Natural killer cell treated with Interleukin-12 subunit alpha and Interleukin-12 subunit beta and Interleukin-15 and Interleukin-18, amount 100 ng/mL, for 72 hours (primary cell): ENCODE results near the gene SNX20. TPM values are rescaled to one million over a fixed set of nuclear protein-coding genes. Genes with fewer than 3 reads are reported as not detected.

Experiments
- ATAC-seq, 2 donors: fragments of 150-1000 bp; cut with Tn5 transposase in 1 of 2; sonication (Bioruptor Pico), chemical (Tn5 transposase) in 1 of 2; 2 replicates each; pipeline ENCODE4 v1.10.0; 2021
- DNase-seq: peaks from one replicate; pipeline ENCODE4 v3.0.0; 2022; ENCODE audit warnings: low spot score
- H3K27ac Mint-ChIP-seq, 2 donors: 1 replicate in 1 of 2; 2 replicates in 1 of 2; pipeline ENCODE4 v1.8.0; 2022; ENCODE audit warnings: mixed read lengths in 2 of 2, mild to moderate bottlenecking in 1 of 2, moderate library complexity in 1 of 2
- H3K27me3 Mint-ChIP-seq, 2 donors: 1 replicate in 1 of 2; 2 replicates in 1 of 2; pipeline ENCODE4 v1.8.0; 2022; ENCODE audit warnings: mixed read lengths in 2 of 2
- H3K36me3 Mint-ChIP-seq: one replicate; pipeline ENCODE4 v1.8.0; 2022; ENCODE audit warnings: mixed read lengths
- H3K4me1 Mint-ChIP-seq, 2 donors: 1 replicate in 1 of 2; 2 replicates in 1 of 2; pipeline ENCODE4 v1.8.0; 2022; ENCODE audit warnings: low read depth in 2 of 2, mixed read lengths in 2 of 2, mild to moderate bottlenecking in 1 of 2
- H3K4me3 Mint-ChIP-seq: one replicate; pipeline ENCODE4 v1.8.0; 2022; ENCODE audit warnings: mixed read lengths
- H3K9me3 Mint-ChIP-seq: 2 replicates; pipeline ENCODE4 v1.8.0; 2022; ENCODE audit warnings: mixed read lengths
- total RNA-seq, 2 donors: library from RNA; stranded (reverse); gene quantifications; one replicate each; pipeline ENCODE4 v1.2.3, GENCODE V29; 2022

SNX20 gene
- total RNA-seq, 2 donors from 2014 or later = 26.2 to 38.4 TPM

DNA sequence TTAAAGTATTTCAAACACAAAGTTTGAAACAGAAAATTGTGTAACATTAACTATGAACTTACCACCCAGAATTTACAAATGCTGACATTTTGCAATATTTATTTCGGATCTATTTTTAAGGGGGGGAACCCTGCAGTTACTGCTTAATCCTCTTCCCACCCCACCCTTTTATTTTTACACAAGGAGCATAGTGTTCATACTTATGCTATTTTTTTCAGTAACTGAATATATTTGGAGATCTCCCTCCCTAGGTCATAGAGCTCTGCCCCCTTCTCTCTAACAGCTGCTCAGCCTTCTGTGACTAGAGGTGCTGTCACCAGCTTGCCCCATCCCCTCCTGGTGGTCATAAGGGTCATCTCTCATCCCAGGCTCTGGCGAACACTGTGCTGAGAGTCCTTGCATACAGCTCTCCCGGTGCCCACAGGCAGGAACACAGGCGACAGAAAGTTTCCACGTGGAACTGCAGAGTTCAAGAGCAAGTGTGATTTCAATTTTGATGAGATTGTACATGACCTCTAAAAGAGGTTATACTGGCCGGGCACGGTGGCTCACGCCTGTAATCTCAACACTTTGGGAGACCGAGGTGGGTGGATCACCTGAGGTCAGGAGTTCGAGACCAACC lies 44.2 kb downstream of the SNX20 start:
- H3K9me3 Mint-ChIP-seq = no peaks in the 10 kb centered on the region
- no peak overlapping the region for H3K27ac Mint-ChIP-seq
- ATAC-seq (no peak), DNase-seq (no peak)
- peaks cover 0 to 6% of the 10 kb centered on the region in 2 donors for H3K4me1 Mint-ChIP-seq
- no peaks in the 10 kb centered on the region for H3K36me3 Mint-ChIP-seq
- H3K4me3 Mint-ChIP-seq = no peak overlapping the region
- H3K27me3 Mint-ChIP-seq = peaks cover 0 to 3% of the 10 kb centered on the region in 2 donors

- no peak overlapping the region for H3K27ac Mint-ChIP-seq
- no peaks in the 10 kb centered on the region for H3K9me3 Mint-ChIP-seq
- H3K4me1 Mint-ChIP-seq = peaks cover 0 to 6% of the 10 kb centered on the region in 2 donors
- DNase-seq = no peak
- peak; percentile 43 to 49 for ATAC-seq
- no peaks in the 10 kb centered on the region for H3K36me3 Mint-ChIP-seq
- H3K27me3 Mint-ChIP-seq = peaks cover 0 to 3% of the 10 kb centered on the region in 2 donors
- no peak overlapping the region for H3K4me3 Mint-ChIP-seq
These were observed 45.4 kb downstream of the SNX20 start for GRCh38 chr16:50635505-50636392.

- Mint-ChIP-seq H3K4me1 (peaks cover 0 to 6% of the 10 kb centered on the region in 2 donors), H3K4me3 (no peak overlapping the region), H3K9me3 (no peaks in the 10 kb centered on the region), H3K27me3 (peaks cover 0 to 3% of the 10 kb centered on the region in 2 donors), H3K27ac (no peak overlapping the region), H3K36me3 (no peaks in the 10 kb centered on the region)
- ATAC-seq (no peak), DNase-seq (no peak)
These were observed 46.2 kb downstream of the SNX20 start for GRCh38 chr16:50634947-50635346.

GRCh38 chr16:50634090-50634489 lies 47.0 kb downstream of the SNX20 start:
- H3K36me3 Mint-ChIP-seq = no peaks in the 10 kb centered on the region
- peaks cover 0 to 1% of the 10 kb centered on the region in 2 donors for H3K27me3 Mint-ChIP-seq
- H3K27ac Mint-ChIP-seq = no peak overlapping the region
- no peak for DNase-seq
- ATAC-seq = no peak
- H3K4me3 Mint-ChIP-seq = no peak overlapping the region
- H3K4me1 Mint-ChIP-seq = peaks cover 0 to 6% of the 10 kb centered on the region in 2 donors
- no peaks in the 10 kb centered on the region for H3K9me3 Mint-ChIP-seq

DNA sequence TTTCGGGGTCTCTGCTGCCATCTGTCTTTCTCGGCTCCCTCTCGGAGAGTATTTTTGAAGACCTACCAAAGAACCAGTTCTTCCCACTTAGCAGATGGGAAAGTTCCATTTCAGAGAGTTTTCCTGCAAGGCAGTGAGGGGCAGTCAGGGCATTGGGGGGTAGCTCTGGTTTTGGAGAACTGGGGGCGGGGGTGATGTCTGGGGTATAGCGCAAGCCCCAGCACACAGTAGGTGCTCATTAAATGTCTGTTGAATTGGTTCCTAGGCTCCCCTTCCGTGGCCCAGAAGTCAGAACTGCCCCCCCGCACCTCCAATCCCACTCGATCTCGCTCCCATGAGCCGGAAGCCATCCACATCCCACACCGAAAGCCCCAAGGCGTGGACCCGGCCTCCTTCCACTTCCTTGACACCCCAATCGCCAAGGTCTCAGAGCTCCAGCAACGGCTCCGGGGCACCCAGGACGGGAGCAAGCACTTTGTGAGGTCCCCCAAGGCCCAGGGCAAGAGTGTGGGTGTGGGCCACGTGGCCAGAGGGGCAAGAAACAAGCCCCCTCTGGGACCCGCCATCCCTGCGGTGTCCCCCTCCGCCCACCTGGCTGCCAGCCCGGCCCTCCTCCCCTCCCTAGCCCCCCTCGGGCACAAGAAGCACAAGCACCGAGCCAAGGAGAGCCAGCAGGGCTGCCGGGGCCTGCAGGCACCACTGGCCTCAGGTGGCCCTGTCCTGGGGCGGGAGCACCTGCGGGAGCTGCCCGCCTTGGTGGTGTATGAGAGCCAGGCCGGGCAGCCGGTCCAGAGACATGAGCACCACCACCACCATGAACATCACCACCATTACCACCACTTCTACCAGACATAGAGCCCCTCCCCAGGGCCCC lies 47.9 kb downstream of the SNX20 start:
- H3K27ac Mint-ChIP-seq = no peak overlapping the region
- no peaks in the 10 kb centered on the region for H3K36me3 Mint-ChIP-seq
- peaks cover 0 to 6% of the 10 kb centered on the region in 2 donors for H3K4me1 Mint-ChIP-seq
- no peaks in the 10 kb centered on the region for H3K9me3 Mint-ChIP-seq
- H3K27me3 Mint-ChIP-seq = no peaks in the 10 kb centered on the region
- no peak overlapping the region for H3K4me3 Mint-ChIP-seq
- ATAC-seq (no peak), DNase-seq (no peak)

- Mint-ChIP-seq H3K9me3 (no peaks in the 10 kb centered on the region), H3K27ac (no peak overlapping the region), H3K27me3 (peaks cover 0 to 2% of the 10 kb centered on the region in 2 donors), H3K36me3 (no peaks in the 10 kb centered on the region), H3K4me3 (no peak overlapping the region), H3K4me1 (peaks cover 4 to 12% of the 10 kb centered on the region in 2 donors)
- DNase-seq = no peak
- ATAC-seq = no peak
These were observed 49.0 kb downstream of the SNX20 start for GRCh38 chr16:50631985-50632576.

- H3K4me1 Mint-ChIP-seq = peaks cover 4 to 10% of the 10 kb centered on the region in 2 donors
- H3K27ac Mint-ChIP-seq = no peak overlapping the region
- peak in 1 of 2 donors; percentile 30 for ATAC-seq
- DNase-seq = no peak
- H3K9me3 Mint-ChIP-seq = no peaks in the 10 kb centered on the region
- no peak overlapping the region for H3K4me3 Mint-ChIP-seq
- H3K36me3 Mint-ChIP-seq = no peaks in the 10 kb centered on the region
- peaks cover 0 to 2% of the 10 kb centered on the region in 2 donors for H3K27me3 Mint-ChIP-seq
These were observed 49.7 kb downstream of the SNX20 start for GRCh38 chr16:50631249-50631984.

GRCh38 chr16:50630394-50631020 lies 50.6 kb downstream of the SNX20 start:
- Mint-ChIP-seq H3K4me1 (peaks cover 4 to 8% of the 10 kb centered on the region in 2 donors), H3K9me3 (no peaks in the 10 kb centered on the region), H3K27ac (no peak overlapping the region), H3K36me3 (no peaks in the 10 kb centered on the region), H3K4me3 (no peak overlapping the region), H3K27me3 (peaks cover 0 to 2% of the 10 kb centered on the region in 2 donors)
- ATAC-seq (peak in 1 of 2 donors; percentile 15), DNase-seq (no peak)

- Mint-ChIP-seq H3K9me3 (no peaks in the 10 kb centered on the region), H3K27ac (no peak overlapping the region), H3K27me3 (peaks cover 0 to 2% of the 10 kb centered on the region in 2 donors), H3K36me3 (no peaks in the 10 kb centered on the region), H3K4me3 (no peak overlapping the region), H3K4me1 (peaks cover 4 to 8% of the 10 kb centered on the region in 2 donors)
- DNase-seq = no peak
- ATAC-seq = no peak
These were observed 51.8 kb downstream of the SNX20 start for GRCh38 chr16:50629334-50629733.

DNA sequence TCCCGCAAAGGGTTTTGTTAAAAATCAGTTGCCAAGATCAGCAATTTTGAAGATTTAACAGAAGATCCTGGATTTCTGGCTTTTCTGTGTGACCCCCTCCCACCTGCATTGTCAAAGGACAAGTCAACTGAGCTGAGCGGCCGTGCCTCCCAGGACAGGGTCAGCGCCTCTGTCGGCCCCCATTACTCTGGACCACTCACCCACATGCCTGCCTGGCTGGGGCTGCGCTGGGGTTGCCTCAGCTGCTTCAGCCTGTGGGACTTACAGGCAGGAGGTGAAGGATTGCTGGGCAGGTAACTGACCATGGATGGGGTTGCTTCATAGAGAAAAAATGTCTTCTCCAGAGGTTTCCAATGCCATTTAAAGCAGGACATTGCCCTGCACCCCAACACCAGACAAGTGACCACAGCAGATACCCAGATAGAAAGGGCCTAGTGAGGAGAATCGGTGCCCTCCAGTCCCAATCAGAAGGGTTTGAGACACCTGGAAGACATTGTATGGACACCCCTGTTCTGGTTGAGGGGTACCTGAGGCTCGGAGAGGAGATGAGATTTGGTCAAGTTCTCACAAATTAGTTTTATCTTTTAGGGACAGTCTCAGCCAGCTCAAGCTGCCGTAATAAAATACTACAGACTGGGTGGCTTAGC lies 52.8 kb downstream of the SNX20 start:
- H3K4me1 Mint-ChIP-seq = peaks cover 4 to 8% of the 10 kb centered on the region in 2 donors
- no peaks in the 10 kb centered on the region for H3K9me3 Mint-ChIP-seq
- no peaks in the 10 kb centered on the region for H3K36me3 Mint-ChIP-seq
- ATAC-seq (no peak), DNase-seq (no peak)
- no peak overlapping the region for H3K4me3 Mint-ChIP-seq
- no peak overlapping the region for H3K27ac Mint-ChIP-seq
- H3K27me3 Mint-ChIP-seq = peaks cover 0 to 2% of the 10 kb centered on the region in 2 donors

DNA sequence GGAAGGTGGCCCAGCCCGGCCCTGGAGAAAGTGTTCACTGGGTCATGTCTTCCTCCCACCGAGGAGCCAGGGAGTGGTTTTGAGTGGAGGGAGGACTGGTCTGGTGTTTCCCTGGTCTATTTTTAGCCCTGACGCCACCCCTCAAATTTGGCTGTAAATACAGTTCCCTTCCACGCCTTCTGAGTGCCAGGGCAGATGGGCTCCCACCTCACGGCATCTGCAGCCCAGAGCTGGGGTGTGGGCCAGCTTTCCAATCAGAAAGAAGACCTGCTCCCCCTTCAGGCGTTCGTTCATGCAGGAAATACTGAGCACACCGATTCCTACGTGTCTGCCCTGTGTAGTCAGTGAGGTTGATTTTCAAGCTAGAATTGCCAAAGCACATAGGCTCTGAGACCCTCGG lies 53.7 kb downstream of the SNX20 start:
- no peaks in the 10 kb centered on the region for H3K36me3 Mint-ChIP-seq
- ATAC-seq (no peak), DNase-seq (no peak)
- peak overlapping the region in 1 of 2 donors; percentile 61 for H3K27ac Mint-ChIP-seq
- H3K9me3 Mint-ChIP-seq = no peaks in the 10 kb centered on the region
- no peak overlapping the region for H3K4me3 Mint-ChIP-seq
- peaks cover 0 to 2% of the 10 kb centered on the region in 2 donors for H3K27me3 Mint-ChIP-seq
- peaks cover 4 to 8% of the 10 kb centered on the region in 2 donors for H3K4me1 Mint-ChIP-seq

GRCh38 chr16:50626868-50627267 lies 54.2 kb downstream of the SNX20 start:
- DNase-seq = no peak
- H3K4me1 Mint-ChIP-seq = peaks cover 4 to 8% of the 10 kb centered on the region in 2 donors
- peak overlapping the region in 1 of 2 donors; percentile 61 for H3K27ac Mint-ChIP-seq
- peaks cover 0 to 2% of the 10 kb centered on the region in 2 donors for H3K27me3 Mint-ChIP-seq
- no peak for ATAC-seq
- H3K4me3 Mint-ChIP-seq = no peak overlapping the region
- no peaks in the 10 kb centered on the region for H3K36me3 Mint-ChIP-seq
- H3K9me3 Mint-ChIP-seq = no peaks in the 10 kb centered on the region
